ENCODE data around the gene TANC1. TPM values are rescaled to one million over a fixed set of nuclear protein-coding genes. Genes with fewer than 3 reads are reported as not detected.

TANC1 gene
- total and polyA plus RNA-seq, 2 experiments from 2014 or later, result 2.8 to 9.5 TPM

DNA sequence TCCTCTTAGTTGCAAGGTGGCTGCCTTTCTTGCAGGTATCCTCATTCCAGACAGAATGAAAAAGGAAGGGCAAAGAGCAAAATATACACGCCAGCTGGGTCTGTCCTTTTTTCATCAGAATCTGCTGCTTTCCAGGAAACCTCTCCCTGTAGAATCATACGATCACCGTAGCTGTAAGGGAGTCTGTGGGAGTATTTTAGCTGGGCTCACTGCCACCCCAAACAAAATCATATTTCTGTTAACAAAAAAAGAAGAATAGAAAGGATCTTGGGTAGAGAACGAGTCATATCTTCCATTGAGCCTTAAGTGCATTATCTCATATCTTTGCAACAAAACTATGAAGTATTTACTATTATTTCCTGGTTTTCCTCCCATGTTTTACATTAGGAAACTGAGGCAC, 15.0 kb upstream of the TANC1 start (continued):
- TF ChIP-seq, protein P1, sequence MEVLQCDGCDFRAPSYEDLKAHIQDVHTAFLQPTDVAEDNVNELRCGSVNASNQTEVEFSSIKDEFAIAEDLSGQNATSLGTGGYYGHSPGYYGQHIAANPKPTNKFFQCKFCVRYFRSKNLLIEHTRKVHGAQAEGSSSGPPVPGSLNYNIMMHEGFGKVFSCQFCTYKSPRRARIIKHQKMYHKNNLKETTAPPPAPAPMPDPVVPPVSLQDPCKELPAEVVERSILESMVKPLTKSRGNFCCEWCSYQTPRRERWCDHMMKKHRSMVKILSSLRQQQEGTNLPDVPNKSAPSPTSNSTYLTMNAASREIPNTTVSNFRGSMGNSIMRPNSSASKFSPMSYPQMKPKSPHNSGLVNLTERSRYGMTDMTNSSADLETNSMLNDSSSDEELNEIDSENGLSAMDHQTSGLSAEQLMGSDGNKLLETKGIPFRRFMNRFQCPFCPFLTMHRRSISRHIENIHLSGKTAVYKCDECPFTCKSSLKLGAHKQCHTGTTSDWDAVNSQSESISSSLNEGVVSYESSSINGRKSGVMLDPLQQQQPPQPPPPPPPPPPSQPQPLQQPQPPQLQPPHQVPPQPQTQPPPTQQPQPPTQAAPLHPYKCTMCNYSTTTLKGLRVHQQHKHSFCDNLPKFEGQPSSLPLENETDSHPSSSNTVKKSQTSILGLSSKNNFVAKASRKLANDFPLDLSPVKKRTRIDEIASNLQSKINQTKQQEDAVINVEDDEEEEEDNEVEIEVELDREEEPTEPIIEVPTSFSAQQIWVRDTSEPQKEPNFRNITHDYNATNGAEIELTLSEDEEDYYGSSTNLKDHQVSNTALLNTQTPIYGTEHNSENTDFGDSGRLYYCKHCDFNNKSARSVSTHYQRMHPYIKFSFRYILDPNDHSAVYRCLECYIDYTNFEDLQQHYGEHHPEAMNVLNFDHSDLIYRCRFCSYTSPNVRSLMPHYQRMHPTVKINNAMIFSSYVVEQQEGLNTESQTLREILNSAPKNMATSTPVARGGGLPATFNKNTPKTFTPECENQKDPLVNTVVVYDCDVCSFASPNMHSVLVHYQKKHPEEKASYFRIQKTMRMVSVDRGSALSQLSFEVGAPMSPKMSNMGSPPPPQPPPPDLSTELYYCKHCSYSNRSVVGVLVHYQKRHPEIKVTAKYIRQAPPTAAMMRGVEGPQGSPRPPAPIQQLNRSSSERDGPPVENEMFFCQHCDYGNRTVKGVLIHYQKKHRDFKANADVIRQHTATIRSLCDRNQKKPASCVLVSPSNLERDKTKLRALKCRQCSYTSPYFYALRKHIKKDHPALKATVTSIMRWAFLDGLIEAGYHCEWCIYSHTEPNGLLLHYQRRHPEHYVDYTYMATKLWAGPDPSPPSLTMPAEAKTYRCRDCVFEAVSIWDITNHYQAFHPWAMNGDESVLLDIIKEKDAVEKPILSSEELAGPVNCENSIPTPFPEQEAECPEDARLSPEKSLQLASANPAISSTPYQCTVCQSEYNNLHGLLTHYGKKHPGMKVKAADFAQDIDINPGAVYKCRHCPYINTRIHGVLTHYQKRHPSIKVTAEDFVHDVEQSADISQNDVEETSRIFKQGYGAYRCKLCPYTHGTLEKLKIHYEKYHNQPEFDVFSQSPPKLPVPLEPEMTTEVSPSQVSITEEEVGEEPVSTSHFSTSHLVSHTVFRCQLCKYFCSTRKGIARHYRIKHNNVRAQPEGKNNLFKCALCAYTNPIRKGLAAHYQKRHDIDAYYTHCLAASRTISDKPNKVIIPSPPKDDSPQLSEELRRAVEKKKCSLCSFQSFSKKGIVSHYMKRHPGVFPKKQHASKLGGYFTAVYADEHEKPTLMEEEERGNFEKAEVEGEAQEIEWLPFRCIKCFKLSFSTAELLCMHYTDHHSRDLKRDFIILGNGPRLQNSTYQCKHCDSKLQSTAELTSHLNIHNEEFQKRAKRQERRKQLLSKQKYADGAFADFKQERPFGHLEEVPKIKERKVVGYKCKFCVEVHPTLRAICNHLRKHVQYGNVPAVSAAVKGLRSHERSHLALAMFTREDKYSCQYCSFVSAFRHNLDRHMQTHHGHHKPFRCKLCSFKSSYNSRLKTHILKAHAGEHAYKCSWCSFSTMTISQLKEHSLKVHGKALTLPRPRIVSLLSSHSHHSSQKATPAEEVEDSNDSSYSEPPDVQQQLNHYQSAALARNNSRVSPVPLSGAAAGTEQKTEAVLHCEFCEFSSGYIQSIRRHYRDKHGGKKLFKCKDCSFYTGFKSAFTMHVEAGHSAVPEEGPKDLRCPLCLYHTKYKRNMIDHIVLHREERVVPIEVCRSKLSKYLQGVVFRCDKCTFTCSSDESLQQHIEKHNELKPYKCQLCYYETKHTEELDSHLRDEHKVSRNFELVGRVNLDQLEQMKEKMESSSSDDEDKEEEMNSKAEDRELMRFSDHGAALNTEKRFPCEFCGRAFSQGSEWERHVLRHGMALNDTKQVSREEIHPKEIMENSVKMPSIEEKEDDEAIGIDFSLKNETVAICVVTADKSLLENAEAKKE (CRISPR knock-in tag; IDR thresholded peaks at IDR 0.05), result no peak
- TF ChIP-seq STAT1 (IDR thresholded peaks at IDR 0.05; ENCODE audit: unreplicated experiment), result no peak
- no peak for TF ChIP-seq EZH2 (IDR thresholded peaks at IDR 0.05; ENCODE audit: low read depth, unreplicated experiment)
- TF ChIP-seq NANOG (IDR thresholded peaks at IDR 0.05; ENCODE audit: borderline replicate concordance), result no peak
- no peak for TF ChIP-seq ZNF331 (CRISPR knock-in tag; IDR thresholded peaks at IDR 0.05; ENCODE audit: low read depth)
- TF ChIP-seq, protein P2, sequence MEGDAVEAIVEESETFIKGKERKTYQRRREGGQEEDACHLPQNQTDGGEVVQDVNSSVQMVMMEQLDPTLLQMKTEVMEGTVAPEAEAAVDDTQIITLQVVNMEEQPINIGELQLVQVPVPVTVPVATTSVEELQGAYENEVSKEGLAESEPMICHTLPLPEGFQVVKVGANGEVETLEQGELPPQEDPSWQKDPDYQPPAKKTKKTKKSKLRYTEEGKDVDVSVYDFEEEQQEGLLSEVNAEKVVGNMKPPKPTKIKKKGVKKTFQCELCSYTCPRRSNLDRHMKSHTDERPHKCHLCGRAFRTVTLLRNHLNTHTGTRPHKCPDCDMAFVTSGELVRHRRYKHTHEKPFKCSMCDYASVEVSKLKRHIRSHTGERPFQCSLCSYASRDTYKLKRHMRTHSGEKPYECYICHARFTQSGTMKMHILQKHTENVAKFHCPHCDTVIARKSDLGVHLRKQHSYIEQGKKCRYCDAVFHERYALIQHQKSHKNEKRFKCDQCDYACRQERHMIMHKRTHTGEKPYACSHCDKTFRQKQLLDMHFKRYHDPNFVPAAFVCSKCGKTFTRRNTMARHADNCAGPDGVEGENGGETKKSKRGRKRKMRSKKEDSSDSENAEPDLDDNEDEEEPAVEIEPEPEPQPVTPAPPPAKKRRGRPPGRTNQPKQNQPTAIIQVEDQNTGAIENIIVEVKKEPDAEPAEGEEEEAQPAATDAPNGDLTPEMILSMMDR (conservative IDR thresholded peaks at IDR 0.05; ENCODE audit: low read depth in 2 of 2), result no peak
- no peak for TF ChIP-seq ZNF114 (CRISPR knock-in tag; IDR thresholded peaks at IDR 0.05)
- TF ChIP-seq, protein P3, sequence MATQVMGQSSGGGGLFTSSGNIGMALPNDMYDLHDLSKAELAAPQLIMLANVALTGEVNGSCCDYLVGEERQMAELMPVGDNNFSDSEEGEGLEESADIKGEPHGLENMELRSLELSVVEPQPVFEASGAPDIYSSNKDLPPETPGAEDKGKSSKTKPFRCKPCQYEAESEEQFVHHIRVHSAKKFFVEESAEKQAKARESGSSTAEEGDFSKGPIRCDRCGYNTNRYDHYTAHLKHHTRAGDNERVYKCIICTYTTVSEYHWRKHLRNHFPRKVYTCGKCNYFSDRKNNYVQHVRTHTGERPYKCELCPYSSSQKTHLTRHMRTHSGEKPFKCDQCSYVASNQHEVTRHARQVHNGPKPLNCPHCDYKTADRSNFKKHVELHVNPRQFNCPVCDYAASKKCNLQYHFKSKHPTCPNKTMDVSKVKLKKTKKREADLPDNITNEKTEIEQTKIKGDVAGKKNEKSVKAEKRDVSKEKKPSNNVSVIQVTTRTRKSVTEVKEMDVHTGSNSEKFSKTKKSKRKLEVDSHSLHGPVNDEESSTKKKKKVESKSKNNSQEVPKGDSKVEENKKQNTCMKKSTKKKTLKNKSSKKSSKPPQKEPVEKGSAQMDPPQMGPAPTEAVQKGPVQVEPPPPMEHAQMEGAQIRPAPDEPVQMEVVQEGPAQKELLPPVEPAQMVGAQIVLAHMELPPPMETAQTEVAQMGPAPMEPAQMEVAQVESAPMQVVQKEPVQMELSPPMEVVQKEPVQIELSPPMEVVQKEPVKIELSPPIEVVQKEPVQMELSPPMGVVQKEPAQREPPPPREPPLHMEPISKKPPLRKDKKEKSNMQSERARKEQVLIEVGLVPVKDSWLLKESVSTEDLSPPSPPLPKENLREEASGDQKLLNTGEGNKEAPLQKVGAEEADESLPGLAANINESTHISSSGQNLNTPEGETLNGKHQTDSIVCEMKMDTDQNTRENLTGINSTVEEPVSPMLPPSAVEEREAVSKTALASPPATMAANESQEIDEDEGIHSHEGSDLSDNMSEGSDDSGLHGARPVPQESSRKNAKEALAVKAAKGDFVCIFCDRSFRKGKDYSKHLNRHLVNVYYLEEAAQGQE (IDR thresholded peaks at IDR 0.05; ENCODE audit: unreplicated experiment), result no peak
